Neural cell (in vitro differentiated cells): ENCODE data around the gene NR2C2AP.

Experiments used
- EP300 ChIP-seq: fragments of 450-650 bp; conservative IDR thresholded peaks from 2 replicates; pipeline ENCODE4 v1.6.1; 2014; ENCODE audit warnings: antibody characterized with exemption, mild to moderate bottlenecking, moderate library complexity; ENCODE audit not compliant: poor library complexity, severe bottlenecking
- EZH2 ChIP-seq: fragments of 200-600, 300-800 bp; shearing (Covaris generic), sonication (generic); IDR thresholded peaks from 2 replicates; pipeline ENCODE4 v1.6.1; 2014; ENCODE audit warnings: antibody characterized with exemption, low read length, borderline replicate concordance, mild to moderate bottlenecking; ENCODE audit not compliant: insufficient read depth, poor library complexity, severe bottlenecking
- POLR2AphosphoS5 ChIP-seq: IDR thresholded peaks from 2 replicates; pipeline ENCODE4 v1.6.1; 2012
- TF ChIP-seq, protein P1 (sequence below): fragments of 450-650 bp; IDR thresholded peaks from 2 replicates; pipeline ENCODE4 v1.5.1; 2014; ENCODE audit warnings: antibody characterized with exemption, mild to moderate bottlenecking, moderate library complexity; ENCODE audit not compliant: poor library complexity, severe bottlenecking

DNA sequence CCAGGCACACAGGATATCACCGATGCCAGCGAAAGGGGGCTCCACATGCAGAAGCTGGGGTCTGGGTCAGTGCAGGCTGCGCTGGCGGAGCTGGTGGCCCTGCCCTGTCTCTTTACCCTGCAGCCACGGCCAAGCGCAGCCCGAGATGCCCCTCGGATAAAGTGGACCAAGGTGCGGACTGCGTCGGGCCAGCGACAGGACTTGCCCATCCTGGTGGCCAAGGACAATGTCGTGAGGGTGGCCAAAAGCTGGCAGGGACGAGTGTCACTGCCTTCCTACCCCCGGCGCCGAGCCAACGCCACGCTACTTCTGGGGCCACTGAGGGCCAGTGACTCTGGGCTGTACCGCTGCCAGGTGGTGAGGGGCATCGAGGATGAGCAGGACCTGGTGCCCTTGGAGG, 15.7 kb upstream of the NR2C2AP start:
- TF ChIP-seq, protein P1, sequence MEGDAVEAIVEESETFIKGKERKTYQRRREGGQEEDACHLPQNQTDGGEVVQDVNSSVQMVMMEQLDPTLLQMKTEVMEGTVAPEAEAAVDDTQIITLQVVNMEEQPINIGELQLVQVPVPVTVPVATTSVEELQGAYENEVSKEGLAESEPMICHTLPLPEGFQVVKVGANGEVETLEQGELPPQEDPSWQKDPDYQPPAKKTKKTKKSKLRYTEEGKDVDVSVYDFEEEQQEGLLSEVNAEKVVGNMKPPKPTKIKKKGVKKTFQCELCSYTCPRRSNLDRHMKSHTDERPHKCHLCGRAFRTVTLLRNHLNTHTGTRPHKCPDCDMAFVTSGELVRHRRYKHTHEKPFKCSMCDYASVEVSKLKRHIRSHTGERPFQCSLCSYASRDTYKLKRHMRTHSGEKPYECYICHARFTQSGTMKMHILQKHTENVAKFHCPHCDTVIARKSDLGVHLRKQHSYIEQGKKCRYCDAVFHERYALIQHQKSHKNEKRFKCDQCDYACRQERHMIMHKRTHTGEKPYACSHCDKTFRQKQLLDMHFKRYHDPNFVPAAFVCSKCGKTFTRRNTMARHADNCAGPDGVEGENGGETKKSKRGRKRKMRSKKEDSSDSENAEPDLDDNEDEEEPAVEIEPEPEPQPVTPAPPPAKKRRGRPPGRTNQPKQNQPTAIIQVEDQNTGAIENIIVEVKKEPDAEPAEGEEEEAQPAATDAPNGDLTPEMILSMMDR = no peak
- TF ChIP-seq EP300 (no peak), POLR2AphosphoS5 (no peak), EZH2 (no peak)
